Adipocyte (in vitro differentiated cells): ENCODE measurements around the gene CCM2L.

Source experiments
- DNase-seq: peaks from one replicate; pipeline ENCODE4 v3.0.0-alpha.2; 2015; ENCODE audit warnings: low read depth
- H3K27me3 ChIP-seq: replicated peaks from 2 replicates; pipeline ENCODE4 v1.7.0; 2013; ENCODE audit warnings: mild to moderate bottlenecking, low read length, moderate library complexity; ENCODE audit not compliant: control insufficient read depth, insufficient read depth
- H3K36me3 ChIP-seq: 2 replicates; pipeline ENCODE4 v1.7.0; 2013; ENCODE audit warnings: low read length, mild to moderate bottlenecking, moderate library complexity; ENCODE audit not compliant: control insufficient read depth, insufficient read depth, severe bottlenecking
- H3K4me1 ChIP-seq: 2 replicates; pipeline ENCODE4 v1.7.0; 2013; ENCODE audit warnings: mild to moderate bottlenecking, low read length, moderate library complexity; ENCODE audit not compliant: control insufficient read depth, insufficient read depth
- H3K4me3 ChIP-seq: 2 replicates; pipeline ENCODE4 v1.7.0; 2013; ENCODE audit warnings: mild to moderate bottlenecking, low read length, moderate library complexity
- H3K9ac ChIP-seq: 2 replicates; pipeline ENCODE4 v1.7.0; 2013; ENCODE audit warnings: mild to moderate bottlenecking, low read length, moderate library complexity
- H3K9me3 ChIP-seq: 2 replicates; pipeline ENCODE4 v1.7.0; 2013; ENCODE audit warnings: mild to moderate bottlenecking, low read length, moderate library complexity; ENCODE audit not compliant: control insufficient read depth

CCM2L gene

DNA sequence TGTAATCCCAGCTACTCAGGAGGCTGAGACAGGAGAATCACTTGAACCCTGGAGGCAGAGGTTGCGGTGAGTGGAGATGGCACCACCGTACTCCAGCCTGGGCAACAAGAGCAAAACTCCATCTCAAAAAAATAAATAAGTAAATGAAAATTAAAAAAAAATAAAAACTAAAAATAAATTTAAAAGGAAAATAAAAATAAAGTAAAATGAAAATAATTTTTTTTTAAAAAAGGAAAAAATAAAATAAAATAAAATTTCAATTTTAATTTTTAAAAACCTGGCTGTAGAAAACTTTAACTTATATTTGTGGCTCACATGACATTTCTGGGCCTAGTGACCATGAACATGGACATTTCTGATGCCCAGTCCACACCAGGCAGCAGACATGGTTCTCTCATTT lies 57.9 kb downstream of the CCM2L start:
- Histone ChIP-seq H3K9me3 (no peaks in the 10 kb centered on the region), H3K27me3 (peaks cover 14% of the 10 kb centered on the region), H3K9ac (no peak overlapping the region), H3K4me3 (no peak overlapping the region), H3K36me3 (no peaks in the 10 kb centered on the region), H3K4me1 (peaks cover 18% of the 10 kb centered on the region)
- DNase-seq: no peak

- peaks cover 14% of the 10 kb centered on the region for H3K27me3 ChIP-seq
- H3K36me3 ChIP-seq: no peaks in the 10 kb centered on the region
- no peaks in the 10 kb centered on the region for H3K9me3 ChIP-seq
- H3K4me1 ChIP-seq: peaks cover 18% of the 10 kb centered on the region
- H3K9ac ChIP-seq: no peak overlapping the region
- H3K4me3 ChIP-seq: no peak overlapping the region
- DNase-seq: peak; percentile 13
These were observed 59.5 kb downstream of the CCM2L start for GRCh38 chr20:32069711-32070110.

DNA sequence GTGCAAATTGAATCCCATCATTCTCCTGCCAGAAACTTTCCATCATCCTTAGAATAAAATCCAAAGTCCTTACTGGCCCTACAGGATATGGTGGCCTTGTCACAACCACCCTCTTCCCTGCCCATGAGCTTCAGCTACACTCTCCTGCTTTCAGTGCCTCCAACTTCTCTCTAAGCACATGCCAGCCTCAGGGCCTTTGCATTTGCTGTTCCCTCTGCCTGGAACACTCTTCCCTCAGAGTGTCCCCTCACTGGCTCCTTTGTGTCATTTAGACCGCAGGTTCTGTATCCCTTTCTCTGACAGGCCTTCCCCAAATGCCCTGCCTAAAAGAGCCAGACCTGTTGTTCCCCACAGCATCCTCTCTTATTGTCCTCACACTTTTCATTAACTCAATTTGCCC lies 60.0 kb downstream of the CCM2L start:
- no peaks in the 10 kb centered on the region for H3K36me3 ChIP-seq
- no peak for DNase-seq
- peaks cover 18% of the 10 kb centered on the region for H3K4me1 ChIP-seq
- no peak overlapping the region for H3K9ac ChIP-seq
- no peak overlapping the region for H3K4me3 ChIP-seq
- peaks cover 18% of the 10 kb centered on the region for H3K27me3 ChIP-seq
- H3K9me3 ChIP-seq: no peaks in the 10 kb centered on the region

DNA sequence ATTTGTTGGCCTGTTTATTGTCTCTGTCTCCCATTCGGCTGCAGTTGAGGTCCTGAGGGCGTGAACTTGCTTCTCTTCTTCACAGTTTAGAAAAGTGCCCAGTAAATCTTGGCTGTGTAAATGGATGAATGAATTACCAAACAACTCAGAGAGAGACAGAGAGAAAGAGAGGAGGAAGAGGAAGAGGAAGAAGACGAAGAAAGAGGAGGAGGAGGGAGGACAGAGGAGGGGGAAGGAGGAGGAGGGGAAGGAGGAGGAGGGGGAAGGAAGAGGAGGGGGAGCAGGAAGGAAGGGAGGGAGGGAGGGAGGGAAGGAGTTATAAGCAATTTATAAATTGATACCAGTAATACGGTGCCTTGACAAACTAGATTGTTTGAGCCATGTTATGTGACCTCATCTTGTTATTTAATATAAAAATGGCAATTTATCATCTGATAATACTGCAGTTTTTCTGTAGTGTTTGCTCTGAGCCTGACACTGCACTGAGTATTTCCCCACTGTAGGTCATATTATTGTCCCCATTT lies 60.5 kb downstream of the CCM2L start:
- H3K36me3 ChIP-seq: no peaks in the 10 kb centered on the region
- no peaks in the 10 kb centered on the region for H3K9me3 ChIP-seq
- no peak overlapping the region for H3K9ac ChIP-seq

GRCh38 chr20:32071395-32072167 lies 61.3 kb downstream of the CCM2L start:
- DNase-seq: no peak
- peaks cover 29% of the 10 kb centered on the region for H3K27me3 ChIP-seq
- no peaks in the 10 kb centered on the region for H3K9me3 ChIP-seq
- peaks cover 18% of the 10 kb centered on the region for H3K4me1 ChIP-seq
- H3K9ac ChIP-seq: no peak overlapping the region
- no peaks in the 10 kb centered on the region for H3K36me3 ChIP-seq
- H3K4me3 ChIP-seq: no peak overlapping the region

More for the DNA sequence above, 60.5 kb downstream of the CCM2L start:
- H3K27me3 ChIP-seq: peaks cover 23% of the 10 kb centered on the region
- no peak for DNase-seq
- H3K4me1 ChIP-seq: peaks cover 18% of the 10 kb centered on the region
- H3K4me3 ChIP-seq: no peak overlapping the region

GRCh38 chr20:32072168-32072750 lies 62.0 kb downstream of the CCM2L start:
- DNase-seq: no peak
- Histone ChIP-seq H3K9ac (no peak overlapping the region), H3K4me1 (peaks cover 12% of the 10 kb centered on the region), H3K4me3 (no peak overlapping the region), H3K36me3 (no peaks in the 10 kb centered on the region), H3K9me3 (no peaks in the 10 kb centered on the region), H3K27me3 (peaks cover 30% of the 10 kb centered on the region)

GRCh38 chr20:32075534-32075933 lies 65.3 kb downstream of the CCM2L start:
- H3K9me3 ChIP-seq: no peaks in the 10 kb centered on the region
- H3K4me1 ChIP-seq: no peaks in the 10 kb centered on the region
- no peak overlapping the region for H3K4me3 ChIP-seq
- H3K27me3 ChIP-seq: peaks cover 46% of the 10 kb centered on the region
- H3K36me3 ChIP-seq: no peaks in the 10 kb centered on the region
- no peak for DNase-seq
- H3K9ac ChIP-seq: no peak overlapping the region

GRCh38 chr20:32077190-32077589 lies 67.0 kb downstream of the CCM2L start:
- no peak for DNase-seq
- no peak overlapping the region for H3K4me3 ChIP-seq
- H3K9ac ChIP-seq: no peak overlapping the region
- no peaks in the 10 kb centered on the region for H3K9me3 ChIP-seq
- no peaks in the 10 kb centered on the region for H3K36me3 ChIP-seq
- peaks cover 58% of the 10 kb centered on the region for H3K27me3 ChIP-seq
- H3K4me1 ChIP-seq: no peaks in the 10 kb centered on the region

DNA sequence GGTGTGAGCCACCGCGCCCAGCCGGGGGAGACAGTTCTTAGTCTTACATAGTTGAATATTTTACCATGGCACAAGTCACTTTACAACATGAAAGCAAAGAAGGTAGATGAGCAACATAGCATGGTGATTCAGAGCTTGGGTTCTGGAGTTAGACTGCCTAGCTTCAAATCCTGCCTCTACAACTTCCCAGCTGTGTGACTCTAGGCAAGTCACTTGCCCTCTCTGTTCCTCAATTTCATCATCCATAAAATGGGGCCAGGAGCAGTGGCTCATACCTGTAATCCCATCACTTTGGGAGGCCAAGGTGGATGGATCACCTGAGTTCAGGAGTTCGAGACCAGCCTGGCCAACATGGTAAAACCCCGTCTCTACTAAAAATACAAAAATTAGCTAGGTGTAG lies 68.1 kb downstream of the CCM2L start:
- peaks cover 62% of the 10 kb centered on the region for H3K27me3 ChIP-seq
- no peak for DNase-seq
- no peak overlapping the region for H3K4me3 ChIP-seq
- H3K9me3 ChIP-seq: no peaks in the 10 kb centered on the region
- no peak overlapping the region for H3K9ac ChIP-seq
- no peaks in the 10 kb centered on the region for H3K36me3 ChIP-seq
- peaks cover 4% of the 10 kb centered on the region for H3K4me1 ChIP-seq

DNA sequence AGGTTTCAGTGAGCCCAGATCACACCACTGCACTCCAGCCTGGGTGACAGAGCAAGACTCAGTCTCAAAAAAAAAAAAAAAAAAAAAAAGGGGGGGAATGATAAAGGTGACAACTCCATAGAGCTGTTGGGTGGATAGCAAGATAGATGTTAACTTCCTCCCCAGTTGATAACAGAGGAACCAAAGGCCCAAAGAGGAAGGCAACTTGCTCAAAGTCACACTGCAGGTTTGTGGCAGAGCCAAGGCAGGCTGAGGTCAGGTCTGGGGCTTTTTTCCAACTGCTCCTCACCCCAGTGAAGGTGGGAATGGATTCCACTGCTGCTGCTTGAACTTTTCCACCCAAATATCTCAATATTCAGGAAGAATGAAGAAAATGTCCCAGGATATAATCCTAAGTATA lies 68.6 kb downstream of the CCM2L start:
- Histone ChIP-seq H3K36me3 (no peaks in the 10 kb centered on the region), H3K9me3 (no peaks in the 10 kb centered on the region), H3K27me3 (peaks cover 64% of the 10 kb centered on the region), H3K4me1 (peaks cover 4% of the 10 kb centered on the region), H3K4me3 (no peak overlapping the region), H3K9ac (no peak overlapping the region)
- DNase-seq: no peak

DNA sequence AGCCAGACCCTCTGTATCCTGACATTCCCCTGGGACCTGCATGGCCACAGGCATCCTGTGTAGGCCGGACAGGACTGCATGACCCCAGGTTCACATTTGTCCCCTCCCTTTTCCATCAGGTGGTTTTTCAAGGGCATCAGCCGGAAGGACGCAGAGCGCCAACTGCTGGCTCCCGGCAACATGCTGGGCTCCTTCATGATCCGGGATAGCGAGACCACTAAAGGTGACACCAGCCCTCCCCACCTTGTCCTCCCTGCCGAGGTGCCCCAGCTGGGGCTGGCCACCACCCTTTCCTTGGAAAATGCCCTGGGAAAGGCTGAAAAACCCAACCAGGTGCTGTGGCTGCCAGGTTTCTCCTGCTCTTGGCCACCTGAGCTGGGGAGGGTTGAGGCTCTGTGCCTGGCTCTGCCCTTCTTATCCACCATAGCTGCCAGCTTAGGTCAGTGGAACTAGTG lies 69.4 kb downstream of the CCM2L start:
- Histone ChIP-seq H3K36me3 (no peaks in the 10 kb centered on the region), H3K27me3 (peaks cover 63% of the 10 kb centered on the region), H3K4me3 (no peak overlapping the region), H3K9me3 (no peaks in the 10 kb centered on the region), H3K4me1 (peaks cover 4% of the 10 kb centered on the region), H3K9ac (no peak overlapping the region)
- DNase-seq: no peak
